ENCODE data around the gene PNPLA2. TPM values are rescaled to one million over a fixed set of nuclear protein-coding genes. Genes with fewer than 3 reads are reported as not detected.

PNPLA2 gene
- total and polyA plus RNA-seq, 2 of the 8 experiments (the other 6 are each of a cell fraction or from before 2014, with no cell fraction given) = 30.9 to 62.1 TPM

DNA sequence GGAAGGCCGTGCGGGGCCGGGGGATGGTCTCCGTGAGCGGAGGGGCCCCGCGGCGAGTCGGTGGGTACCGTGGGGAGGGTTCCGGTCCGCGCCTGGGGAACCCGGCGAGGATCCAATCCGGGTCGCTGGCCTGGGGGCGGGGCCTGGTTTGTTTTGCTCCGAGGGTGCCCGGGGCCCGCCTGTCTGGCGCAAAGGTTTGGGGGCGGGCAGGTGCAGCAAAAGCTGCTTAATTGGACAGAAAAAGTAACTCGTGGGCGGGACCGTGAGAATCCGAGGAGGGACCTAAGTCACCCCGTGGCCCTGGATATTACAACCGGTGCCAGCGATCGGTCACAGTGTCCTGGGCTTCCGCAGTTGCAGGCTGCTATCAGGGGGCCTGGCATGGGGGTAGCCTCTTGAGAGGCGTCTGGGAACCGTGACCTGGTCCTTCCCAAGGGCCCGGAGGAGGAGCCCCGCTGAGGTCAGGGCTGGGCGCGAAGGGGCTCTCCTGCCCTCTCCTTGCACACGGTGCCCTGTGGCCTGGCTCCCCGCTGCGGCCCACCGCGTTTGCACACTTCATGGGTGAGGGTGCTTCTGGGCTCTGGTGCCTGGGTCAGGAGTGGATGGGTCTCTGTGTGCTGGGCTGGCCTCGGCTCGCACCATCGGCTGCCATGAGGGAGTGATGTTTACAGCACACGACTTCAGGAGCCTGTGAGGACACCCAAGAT, 1.4 kb downstream of the PNPLA2 start:
- CTCF ChIA-PET (ENCODE audit: partially characterized antibody) = interaction anchor here (1.0 to 2.6 kb wide), 3 partner anchors 11 to 25 kb away, joined by 3 to 10 read pairs (median 5); no protein-coding TSS in a partner anchor

More for the DNA sequence above, 1.4 kb downstream of the PNPLA2 start:
- Histone ChIP-seq H3K36me3 (ENCODE audit: control insufficient read depth in 2 of 4, insufficient read depth in 4 of 4, low read length in 3 of 4) (peaks cover 0 to 10% (median 1%) of the 10 kb centered on the region in 4 experiments; a peak in 1 of 8 replicates), H2BK120ac (replicated peaks; ENCODE audit: low read depth, low read length) (no peak overlapping the region), H3K4me2 (ENCODE audit: insufficient read depth in 1 of 2, low read depth in 2 of 2, low read length in 2 of 2) (peak overlapping the region; percentile 70 to 83), H3K9me3 (ENCODE audit: insufficient read depth in 2 of 2, low read depth in 1 of 2, low read length in 1 of 2) (no peaks in the 10 kb centered on the region), H3K9ac (replicated peaks in 1 of 4; ENCODE audit: extremely low read depth in 1 of 4, low read depth in 3 of 4, low read length in 3 of 4) (no peak overlapping the region; a peak in 1 of 7 replicates), H3K79me2 (ENCODE audit: control insufficient read depth in 1 of 2, insufficient read depth in 2 of 2, low read length in 2 of 2) (peaks cover 0 to 5% of the 10 kb centered on the region in 2 experiments; a peak in 1 of 4 replicates), H3K56ac (replicated peaks; ENCODE audit: insufficient read length, low read depth, low read length) (no peak overlapping the region), H2BK20ac (ENCODE audit: low read length) (no peak overlapping the region), H3K4me1 (replicated peaks in 1 of 4; ENCODE audit: control insufficient read depth in 3 of 4, insufficient read depth in 4 of 4, low read length in 3 of 4) (peaks cover 0 to 12% (median 9%) of the 10 kb centered on the region in 4 experiments; a peak in 5 of 7 replicates), H3K14ac (ENCODE audit: insufficient read length) (no peak overlapping the region), H3K23ac (ENCODE audit: insufficient read length) (no peak overlapping the region), H3K4me3 (ENCODE audit: extremely low read depth in 1 of 4, insufficient read depth in 2 of 4, low read depth in 3 of 4, low read length in 4 of 4) (peak overlapping the region; percentile 77 to 92 (median 80)), H3K23me2 (ENCODE audit: low read depth, low read length) (peaks cover 8% of the 10 kb centered on the region; the same call in 1 of the 2 replicates), H3K18ac (ENCODE audit: extremely low read depth, low read length) (no peak overlapping the region; the same call in 1 of the 2 replicates), H3K27me3 (replicated peaks in 1 of 4; ENCODE audit: control insufficient read depth in 3 of 4, extremely low read depth in 1 of 4, insufficient read depth in 3 of 4, low read length in 3 of 4) (no peaks in the 10 kb centered on the region; a peak in 2 of 7 replicates), H4K5ac (ENCODE audit: insufficient read length, low read depth, low read length) (no peak overlapping the region), H2AFZ (ENCODE audit: low read length) (no peak overlapping the region), H3K4ac (replicated peaks; ENCODE audit: insufficient read length, low read depth, low read length) (no peak overlapping the region), H2BK5ac (ENCODE audit: low read depth, low read length) (no peak overlapping the region), H2AK5ac (ENCODE audit: low read depth, low read length) (no peak overlapping the region), H4K20me1 (replicated peaks in 1 of 2; ENCODE audit: control insufficient read depth in 1 of 2, insufficient read depth in 2 of 2, low read length in 2 of 2) (peaks cover 0 to 16% of the 10 kb centered on the region in 2 experiments), H4K91ac (replicated peaks; ENCODE audit: insufficient read length, low read length) (no peak overlapping the region), H3K27ac (ENCODE audit: low read depth, low read length) (no peak overlapping the region), H3K79me1 (ENCODE audit: low read depth, low read length) (peaks cover 8% of the 10 kb centered on the region), H2BK15ac (ENCODE audit: low read length) (no peak overlapping the region), H2BK12ac (ENCODE audit: low read depth, low read length) (no peak overlapping the region), H4K8ac (ENCODE audit: extremely low read depth, insufficient read depth, low read length) (no peak overlapping the region; the same call in 1 of the 2 replicates)
- peak in 1 of 2 experiments; percentile 87 for DNase-seq (ENCODE audit: low read depth in 1 of 2, low spot score in 2 of 2)
- 29% methylated on average over 22 of the region's 47 CpGs; no CpG with 5 or more reads in 1 of the 2 experiments for WGBS, 2 experiments (ENCODE audit: extremely low coverage in 1 of 2, insufficient coverage in 1 of 2, insufficient read length in 1 of 2, insufficient replicate concordance in 2 of 2, low coverage in 1 of 2, low lambda C conversion rate in 2 of 2, missing lambda C conversion rate in 1 of 2)
- no peak for FAIRE-seq
- TF ChIP-seq HDAC2 (IDR thresholded peaks at IDR 0.05; ENCODE audit: borderline replicate concordance in 1 of 2, low read depth in 2 of 2, low read length in 2 of 2) (no peak), SUZ12 (IDR thresholded peaks at IDR 0.05; ENCODE audit: low read length) (no peak), TBP (IDR thresholded peaks at IDR 0.05; ENCODE audit: low read depth, low read length) (0 out of 2 replicates have a peak, but pooled peaks have one; percentile 9)
- POLR2A ChIA-PET (ENCODE audit: partially characterized antibody) = interaction anchor here (0.6 to 53.0 kb wide), 11 partner anchors 9 to 428 kb away, joined by 3 to 1917 read pairs (median 5); partner anchors contain the start of genes CD151, CEND1, CRACR2B and DEAF1

All from H1 (cell line).